HG02678 (cell line): ENCODE results near the gene PARD6G.

Experiments
- ATAC-seq: cut with Tn5 transposase; IDR thresholded peaks from one replicate; pipeline ENCODE4 v1.9.1; 2021; ENCODE audit warnings: mild to moderate bottlenecking, moderate library complexity; ENCODE audit not compliant: unreplicated experiment

PARD6G gene

DNA sequence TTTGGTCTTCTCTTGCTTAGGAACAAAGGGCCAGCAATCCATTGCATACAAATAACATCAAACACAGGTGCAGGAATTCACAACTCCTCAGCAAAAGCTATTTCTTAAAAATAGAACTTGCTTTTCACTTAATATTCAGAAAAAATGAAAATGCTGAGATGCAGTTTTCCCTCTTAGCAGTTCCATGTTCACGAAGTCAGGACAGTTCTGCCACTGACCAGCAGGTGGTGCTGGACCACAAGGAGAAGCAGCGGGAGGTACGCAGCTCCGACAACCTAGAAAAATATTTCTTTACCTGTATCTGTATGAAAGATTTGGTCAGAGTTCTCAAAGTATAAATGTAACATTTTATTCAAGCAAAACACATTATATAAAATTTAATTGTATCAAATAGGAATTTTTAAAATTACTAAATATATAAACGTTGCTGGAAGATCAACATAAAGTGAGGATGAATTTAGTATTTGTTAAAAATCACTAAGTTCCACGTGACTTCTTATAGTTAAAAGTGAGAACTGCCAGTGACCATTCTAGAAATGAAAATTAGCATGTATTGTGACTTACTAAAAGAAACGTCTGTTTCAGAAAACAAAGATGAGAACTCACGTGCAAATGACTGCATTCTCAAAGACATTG lies 89.5 kb downstream of the PARD6G start:
- ATAC-seq, result no peak

DNA sequence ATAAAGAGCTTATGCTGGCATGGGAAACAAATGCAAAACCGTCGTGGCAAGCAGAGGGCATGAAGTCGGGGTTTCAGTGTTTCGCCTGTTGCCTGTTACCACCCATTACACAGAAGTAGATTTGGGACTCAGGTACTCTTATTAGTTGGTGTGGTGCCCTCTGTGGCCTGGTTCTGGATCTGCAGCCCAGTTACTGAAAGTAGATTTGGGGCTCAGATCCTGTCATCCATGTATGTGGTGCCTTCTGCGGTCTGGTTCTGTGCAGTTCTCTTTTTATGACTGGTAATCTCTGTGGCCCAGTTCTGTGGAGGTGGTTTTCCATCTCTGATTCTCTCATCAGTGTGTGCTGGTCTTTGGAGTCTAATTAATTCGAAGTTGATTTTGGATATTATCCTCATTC lies 93.0 kb downstream of the PARD6G start:
- peak; percentile 74 for ATAC-seq

DNA sequence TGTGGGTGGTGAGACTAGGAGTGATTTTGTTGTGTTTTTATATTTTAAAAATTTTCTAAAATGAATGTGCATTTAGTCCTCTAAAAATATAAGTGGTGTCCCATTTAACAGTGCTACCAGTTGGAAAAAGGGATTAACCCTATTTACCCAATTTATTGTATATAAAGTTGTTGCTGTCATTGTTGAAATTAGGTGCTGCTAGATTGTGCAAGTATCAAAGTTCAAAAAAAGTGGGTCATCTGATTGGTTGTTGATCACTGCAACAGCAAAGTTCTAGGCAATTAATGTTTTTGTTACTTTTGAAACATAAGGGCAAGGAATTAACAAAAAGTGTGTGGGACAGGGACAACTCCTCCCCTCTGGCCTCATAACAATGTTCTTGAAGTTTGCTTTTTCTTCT lies 97.6 kb downstream of the PARD6G start:
- ATAC-seq, result no peak

DNA sequence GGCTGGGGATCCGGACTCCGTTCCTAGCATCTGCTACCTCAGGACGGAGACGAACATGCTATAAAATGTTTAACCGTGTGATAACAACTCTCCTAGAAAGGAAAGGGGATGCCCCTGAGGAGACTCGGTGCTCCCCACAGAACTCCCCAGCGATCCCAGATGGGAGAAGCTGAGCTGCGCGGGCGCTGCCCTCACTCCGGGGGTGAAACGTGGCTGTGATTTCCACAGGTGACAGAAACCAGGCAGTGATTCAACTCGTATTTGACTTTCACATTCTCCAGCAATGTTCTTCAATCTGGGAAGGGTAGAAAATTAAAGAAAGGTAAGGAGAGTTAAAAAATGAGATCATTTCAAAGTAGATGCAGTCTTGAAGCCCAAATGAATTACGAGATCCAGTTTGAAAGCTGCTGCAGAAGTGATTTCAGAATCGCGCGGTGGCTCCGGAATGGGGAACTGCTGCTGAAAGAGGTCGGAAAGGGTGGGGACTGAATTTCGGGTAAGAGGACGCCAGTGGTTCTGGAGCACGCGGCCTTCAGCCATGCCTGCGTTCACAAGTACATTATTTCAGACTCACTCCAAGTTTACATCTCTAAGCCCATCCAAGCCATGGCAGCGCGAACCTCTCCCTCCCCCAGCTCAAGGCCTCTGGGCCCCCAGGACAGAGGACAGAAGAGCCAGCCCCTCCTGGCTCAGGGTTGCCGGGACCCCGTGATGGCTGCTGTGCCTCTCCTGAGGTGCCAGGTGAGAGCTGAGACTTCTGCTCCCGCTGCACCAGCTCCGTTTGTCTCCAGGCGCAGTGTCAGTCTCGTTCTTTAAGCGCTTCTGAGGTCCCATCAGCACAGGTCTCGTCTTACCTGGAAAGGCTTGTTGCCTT lies 98.8 kb downstream of the PARD6G start:
- ATAC-seq, result peak; percentile 7

DNA sequence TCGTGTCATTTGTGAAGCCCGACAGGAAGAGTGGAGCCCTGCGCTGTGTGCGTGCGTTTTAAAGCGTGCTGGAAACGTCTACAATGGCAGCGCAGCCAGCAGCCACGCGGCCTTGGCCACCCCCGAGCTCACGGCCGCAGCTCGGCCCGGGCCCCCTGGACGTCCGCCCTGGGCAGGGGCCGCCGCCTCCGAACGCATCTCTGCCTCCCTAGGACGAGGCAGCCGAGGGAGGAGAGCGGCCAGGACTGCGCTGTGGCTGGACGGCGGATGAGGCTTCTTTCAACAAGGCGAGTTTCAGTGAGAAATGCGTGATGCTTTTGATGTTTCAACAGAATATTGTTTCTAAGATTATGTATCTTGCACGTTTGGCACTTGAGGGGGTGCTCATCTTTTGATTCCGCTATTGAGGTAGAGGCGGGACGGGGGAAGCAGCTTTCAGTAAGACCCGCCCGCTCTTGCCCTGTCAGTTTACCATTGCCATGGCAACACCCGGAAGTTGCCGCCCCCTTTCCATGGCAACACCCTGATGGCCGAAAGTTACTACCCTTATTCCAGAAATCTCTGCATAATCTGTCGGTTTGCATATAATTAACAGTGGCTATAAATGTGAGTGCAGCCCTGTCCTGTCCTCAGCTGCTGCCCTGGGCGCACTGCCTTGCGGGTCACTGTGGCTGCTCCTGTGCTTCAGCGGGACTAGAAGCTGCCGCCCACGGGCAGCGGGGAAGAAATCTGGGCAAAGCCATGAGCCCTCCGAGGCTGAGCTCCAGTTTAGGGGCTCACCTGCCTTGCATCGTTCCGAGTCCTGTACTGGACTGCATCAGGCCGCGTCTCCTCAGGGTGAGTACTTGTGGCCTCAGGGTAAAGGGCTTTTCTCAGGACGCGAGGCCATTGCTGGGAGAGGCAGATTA lies 99.6 kb downstream of the PARD6G start:
- ATAC-seq, result peak; percentile 80

DNA sequence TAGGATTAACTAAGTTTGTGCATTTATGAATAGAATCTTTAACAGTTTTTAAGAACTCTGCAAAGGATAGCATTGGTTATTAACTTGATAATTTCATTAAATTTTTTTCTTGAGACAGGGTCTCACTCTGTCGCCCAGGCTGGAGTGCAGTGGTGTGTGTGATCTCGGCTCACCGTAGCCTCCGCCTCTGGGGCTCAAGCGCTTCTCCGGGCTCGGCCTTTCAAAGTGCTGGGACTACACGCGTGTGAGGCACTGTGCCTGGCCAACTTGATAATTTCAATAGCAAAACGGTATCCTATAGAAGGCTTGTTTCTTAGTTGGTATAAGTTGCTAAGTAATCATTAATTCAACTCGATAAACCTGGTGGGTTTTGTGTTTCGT lies 100.3 kb downstream of the PARD6G start:
- ATAC-seq, result peak; percentile 38

DNA sequence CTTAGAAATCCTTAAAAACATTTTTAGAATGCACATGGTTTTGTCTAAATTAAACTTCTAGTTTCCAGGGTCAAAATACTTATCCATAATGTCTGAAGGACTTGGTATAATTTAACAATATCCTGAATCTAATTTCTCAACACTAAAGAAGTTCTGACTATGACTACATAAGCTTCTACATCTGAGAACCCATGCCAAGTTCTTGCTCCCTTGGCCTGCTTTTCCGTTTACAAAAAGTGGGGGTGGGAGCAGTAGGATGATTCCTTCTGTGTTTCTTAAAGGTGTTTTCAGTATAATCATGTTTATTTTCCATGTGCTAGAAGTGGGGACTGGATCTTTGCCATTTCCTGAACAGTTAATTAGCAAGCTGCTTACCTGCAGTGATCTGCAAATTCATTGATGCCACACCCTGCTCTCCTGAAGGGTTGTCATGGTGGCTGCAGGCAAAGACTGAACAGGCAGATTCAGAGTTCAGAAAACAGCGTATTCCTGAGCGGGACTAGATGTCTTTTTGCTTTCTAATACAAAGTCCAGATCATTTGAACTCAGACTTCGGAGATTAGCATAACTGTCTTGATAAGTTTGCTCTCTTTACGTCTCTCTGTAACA lies 102.0 kb downstream of the PARD6G start:
- ATAC-seq, result no peak

DNA sequence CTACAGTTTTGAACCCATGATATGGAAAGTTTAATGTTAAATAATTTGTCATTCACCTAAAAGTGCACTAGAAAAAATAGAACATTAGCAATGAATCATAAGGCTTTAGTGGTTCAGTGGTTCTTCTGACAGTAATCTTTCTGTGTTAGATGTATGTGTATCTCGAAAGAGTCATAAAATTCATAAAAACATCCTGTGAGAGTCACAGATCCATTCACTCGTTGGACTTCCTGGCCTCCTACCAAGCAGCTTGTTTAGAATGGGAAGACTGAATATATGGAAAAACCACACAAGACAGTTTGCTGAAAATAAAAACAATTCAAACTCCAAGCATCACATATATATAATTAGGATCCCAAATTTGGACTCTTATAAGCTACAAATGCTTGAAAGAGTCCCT lies 103.4 kb downstream of the PARD6G start:
- no peak for ATAC-seq

DNA sequence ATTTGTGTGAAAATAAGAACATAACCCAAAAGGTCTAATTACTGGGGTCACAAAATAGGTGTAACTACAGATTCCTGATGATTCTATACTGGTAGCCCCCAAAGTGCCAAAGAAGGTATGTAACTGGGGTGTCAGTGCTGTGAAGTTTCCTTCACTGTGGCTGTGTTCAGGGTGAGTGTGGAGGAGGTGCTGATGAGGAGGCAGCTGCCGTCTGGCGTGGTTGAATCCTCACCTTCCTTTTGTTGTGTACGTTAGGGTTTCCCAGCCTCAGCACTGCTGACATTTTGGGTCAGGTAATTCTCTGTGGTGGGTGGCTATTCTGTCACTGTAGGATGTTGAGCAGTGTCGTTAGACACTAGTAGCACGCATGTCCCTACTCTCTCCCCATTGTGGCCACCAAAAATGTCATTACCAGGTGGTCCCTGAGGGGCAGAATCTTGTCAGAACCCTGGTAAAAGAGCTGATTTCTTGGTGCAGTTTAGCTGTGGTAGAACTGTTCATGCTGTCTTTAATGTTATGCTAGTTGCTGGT lies 106.8 kb downstream of the PARD6G start:
- ATAC-seq, result no peak

DNA sequence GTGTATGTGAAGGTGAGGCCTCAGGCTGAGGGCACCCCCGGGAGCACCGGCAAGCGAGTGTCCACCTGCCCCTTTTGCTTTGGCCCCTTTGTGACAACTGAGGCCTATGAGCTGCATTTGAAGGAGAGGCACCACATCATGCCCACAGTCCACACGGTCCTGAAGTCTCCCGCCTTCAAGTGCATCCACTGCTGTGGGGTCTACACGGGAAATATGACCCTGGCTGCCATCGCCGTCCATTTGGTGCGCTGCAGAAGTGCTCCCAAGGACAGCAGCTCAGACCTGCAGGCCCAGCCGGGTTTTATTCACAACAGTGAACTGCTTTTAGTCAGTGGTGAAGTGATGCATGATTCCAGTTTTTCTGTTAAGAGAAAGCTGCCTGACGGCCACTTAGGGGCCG lies 109.3 kb downstream of the PARD6G start:
- ATAC-seq, result no peak

DNA sequence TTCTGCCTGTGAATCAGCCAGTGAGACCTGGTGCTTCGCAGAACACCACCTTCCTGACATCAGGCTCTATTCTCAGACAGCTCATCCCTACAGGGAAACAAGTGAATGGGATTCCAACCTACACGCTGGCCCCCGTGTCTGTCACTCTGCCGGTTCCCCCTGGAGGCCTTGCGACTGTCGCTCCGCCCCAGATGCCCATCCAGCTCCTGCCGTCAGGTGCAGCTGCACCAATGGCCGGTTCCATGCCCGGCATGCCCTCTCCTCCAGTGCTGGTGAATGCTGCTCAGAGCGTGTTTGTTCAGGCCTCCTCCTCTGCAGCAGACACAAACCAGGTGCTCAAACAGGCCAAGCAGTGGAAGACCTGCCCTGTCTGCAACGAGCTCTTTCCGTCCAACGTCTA lies 110.2 kb downstream of the PARD6G start:
- ATAC-seq, result no peak

DNA sequence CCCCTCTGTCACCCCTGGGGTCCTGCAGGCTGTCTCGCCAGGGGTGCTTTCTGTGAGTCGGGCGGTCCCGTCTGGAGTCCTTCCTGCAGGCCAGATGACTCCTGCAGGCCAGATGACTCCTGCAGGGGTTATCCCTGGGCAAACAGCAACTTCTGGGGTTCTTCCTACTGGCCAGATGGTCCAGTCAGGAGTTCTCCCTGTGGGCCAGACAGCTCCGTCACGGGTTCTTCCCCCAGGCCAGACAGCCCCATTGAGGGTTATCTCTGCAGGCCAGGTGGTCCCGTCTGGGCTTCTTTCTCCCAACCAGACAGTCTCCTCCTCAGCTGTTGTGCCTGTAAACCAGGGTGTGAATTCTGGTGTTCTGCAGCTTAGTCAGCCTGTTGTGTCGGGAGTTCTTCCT lies 110.6 kb downstream of the PARD6G start:
- ATAC-seq, result no peak

DNA sequence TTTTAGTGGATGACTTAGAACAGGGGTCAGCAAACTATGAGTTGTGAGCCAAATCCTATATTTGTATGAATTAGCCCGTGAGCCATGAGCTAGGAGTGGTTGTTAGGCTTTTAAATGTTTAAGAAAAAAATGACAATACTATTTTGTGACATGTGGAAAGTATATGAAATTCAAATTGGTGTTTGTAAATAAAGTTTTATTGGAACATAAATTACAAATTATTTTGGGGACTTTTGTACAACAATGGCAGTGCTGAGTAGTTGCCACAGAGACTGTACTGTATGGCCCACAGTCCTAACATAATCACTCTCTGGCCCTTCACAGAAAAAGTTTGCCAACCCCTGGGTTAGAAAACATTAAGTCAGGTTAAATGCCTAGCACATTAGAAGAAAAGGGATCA lies 112.2 kb downstream of the PARD6G start:
- no peak for ATAC-seq

DNA sequence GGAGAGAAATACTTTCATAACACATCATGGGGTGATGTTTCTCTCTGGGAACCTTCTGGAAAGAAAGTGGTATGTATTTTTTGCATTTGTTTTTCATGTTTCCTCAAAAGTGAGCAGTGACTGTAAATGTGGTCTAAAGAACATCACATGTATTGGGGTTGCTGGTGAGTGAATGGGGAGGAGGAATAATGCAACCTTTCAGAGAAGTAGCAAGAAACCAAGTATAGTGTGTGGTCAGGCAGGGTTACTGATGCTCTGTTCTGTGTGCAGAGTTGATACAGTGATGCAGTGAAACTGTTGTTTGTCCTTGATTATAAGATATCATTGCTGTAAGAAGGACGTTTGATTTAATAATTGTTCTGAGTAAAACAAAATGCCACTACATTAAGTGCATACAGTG lies 114.2 kb downstream of the PARD6G start:
- ATAC-seq, result no peak

DNA sequence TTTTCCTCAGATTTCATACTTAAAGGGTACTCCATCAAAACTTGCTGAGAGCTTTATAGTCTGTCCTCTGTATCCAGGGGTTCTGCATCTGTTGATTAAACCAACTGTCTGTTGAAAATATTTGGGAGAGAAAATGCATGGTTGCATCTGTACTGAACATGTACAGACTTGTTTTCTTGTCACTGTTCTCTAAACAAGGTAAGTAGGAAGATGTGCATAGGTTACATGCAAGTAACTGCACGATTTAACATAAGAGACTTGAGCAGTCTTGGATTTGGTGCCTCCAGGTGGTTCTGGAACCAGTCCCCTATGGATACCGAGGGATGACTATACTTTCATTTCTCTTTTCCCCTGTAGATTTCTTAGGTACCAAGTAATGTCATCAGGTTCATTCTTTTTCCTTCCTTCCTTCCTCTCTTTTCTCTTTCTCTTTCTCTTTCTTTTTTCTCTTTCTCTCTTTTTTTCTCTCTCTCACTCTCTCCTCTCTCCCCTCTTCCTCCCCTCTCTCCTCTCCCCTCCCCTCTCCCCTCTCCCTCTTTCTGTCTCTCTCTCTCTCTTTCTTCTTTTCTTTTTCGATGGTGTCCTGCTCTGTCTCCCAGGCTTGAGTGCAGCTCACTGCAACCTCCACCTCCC lies 115.0 kb downstream of the PARD6G start:
- ATAC-seq, result no peak

DNA sequence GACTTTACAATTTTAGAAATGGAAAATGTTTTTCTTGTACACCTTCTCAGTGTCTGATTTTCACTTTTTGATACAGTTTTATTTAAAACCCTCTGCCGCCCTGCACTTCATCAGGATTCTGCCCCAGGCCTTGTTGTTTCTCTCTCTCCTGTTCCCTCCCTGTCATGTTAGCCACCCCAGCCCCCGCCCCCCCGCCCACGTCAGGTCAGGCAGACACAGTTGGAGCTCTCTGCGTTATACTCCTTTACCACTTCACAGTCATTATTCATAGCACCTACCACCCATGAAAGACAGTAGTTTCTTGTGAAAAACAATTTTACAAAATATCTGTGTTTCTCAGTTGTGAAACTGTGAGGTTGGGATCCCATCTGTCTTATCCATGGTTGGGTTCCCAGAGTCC lies 116.8 kb downstream of the PARD6G start:
- ATAC-seq, result no peak

DNA sequence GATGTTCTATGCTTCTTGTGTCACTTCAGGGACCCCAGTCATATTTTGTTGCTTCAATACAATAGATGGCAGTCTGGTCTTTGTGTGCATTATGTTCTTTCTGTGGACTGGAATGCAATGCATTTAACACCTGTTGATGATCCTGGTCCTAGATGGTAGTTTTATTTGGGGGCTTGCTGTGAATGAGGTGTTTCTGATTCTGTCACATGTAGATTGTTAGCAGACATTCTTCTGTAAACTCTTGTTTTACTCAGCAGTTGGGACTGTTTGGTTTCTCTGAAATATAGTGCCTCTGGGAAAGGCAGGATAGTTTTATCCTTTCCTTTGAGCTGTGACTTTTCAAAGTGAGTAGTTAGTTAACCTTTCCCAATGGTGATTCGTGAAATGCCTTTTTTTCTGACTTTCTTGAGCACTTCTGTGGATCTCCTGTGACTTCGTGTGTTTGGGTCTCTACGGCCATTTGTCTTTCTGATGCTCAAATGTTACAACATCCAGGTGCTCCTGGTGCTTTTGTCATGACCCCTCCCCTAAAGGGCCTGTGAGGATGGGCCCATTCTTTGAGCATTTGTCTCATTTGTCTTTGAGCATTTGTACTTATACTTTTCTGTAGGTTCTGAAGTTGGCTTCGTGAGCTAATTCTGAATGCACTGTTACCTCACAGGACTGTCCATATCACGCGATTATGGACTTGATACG lies 117.5 kb downstream of the PARD6G start:
- ATAC-seq, result no peak

DNA sequence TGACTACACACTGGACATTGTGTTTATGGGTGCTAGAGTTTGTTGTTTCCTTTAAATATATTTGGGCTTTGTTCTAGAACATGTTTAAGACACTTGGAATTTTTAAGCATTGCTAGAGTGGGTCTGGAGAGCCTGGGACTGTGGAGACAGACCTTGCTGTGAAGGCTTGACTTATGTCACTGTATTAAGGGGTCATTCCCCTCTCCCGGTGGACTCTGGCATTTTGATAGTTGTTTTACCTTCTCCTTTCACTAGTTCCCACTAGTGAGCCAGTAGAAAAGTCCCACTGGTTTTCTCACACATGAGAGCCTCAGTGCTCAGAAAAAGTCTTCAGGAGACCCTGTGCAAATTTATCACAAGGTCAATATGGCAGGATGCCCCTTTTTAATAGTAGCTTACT lies 119.7 kb downstream of the PARD6G start:
- no peak for ATAC-seq

DNA sequence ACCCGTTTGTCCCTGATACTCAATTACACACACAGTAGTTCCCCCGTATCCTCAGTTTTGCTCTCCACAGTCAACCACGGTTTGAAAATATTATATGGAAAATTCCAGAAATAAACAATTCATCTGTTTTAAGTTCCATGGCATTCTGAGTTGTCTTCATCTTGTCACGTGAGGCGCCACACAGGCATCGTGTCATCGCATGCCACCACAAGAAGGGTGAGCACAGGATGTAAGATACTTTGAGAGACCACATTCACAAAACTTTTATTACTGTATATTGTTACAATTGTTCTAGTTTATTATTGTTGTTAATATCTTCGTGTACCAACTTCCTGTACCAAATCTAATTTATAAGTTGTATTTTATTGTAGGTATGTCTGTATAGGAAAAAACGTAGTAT lies 120.5 kb downstream of the PARD6G start:
- ATAC-seq, result no peak

DNA sequence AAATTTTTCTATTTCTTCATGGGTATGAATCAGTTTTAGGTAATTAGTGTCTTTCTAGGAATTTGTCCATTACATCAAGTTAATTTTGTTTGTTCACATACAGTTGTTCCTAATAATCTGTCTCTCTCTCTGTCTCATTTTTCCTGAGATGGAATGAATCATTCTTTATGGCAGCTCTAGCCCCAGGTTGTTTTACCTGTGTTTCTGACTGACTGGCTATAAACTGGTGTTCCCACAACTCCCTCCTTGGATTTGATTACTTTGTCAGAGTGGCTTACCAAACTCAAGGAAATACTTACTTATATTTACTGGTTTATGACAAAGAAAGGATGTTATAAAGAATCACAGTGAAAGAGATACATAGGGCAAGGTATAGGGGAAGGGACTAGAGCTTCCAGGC lies 123.2 kb downstream of the PARD6G start:
- ATAC-seq, result no peak
